ENCODE measurements around the gene ZNF654. TPM values are rescaled to one million over a fixed set of nuclear protein-coding genes. Genes with fewer than 3 reads are reported as not detected.

The ZNF654 gene
- total and polyA plus RNA-seq, 2 experiments from 2014 or later, result 6.2 to 7.5 TPM

GRCh38 chr3:88040529-88040928 is 18.5 kb upstream of the ZNF654 start:
- TF ChIP-seq NANOG (IDR thresholded peaks at IDR 0.05; ENCODE audit: borderline replicate concordance) (no peak), EZH2phosphoT487 (IDR thresholded peaks at IDR 0.05; ENCODE audit: unreplicated experiment) (no peak), ZNF331 (CRISPR knock-in tag; IDR thresholded peaks at IDR 0.05; ENCODE audit: low read depth) (no peak), ZNF114 (CRISPR knock-in tag; IDR thresholded peaks at IDR 0.05) (no peak), JUNB (IDR thresholded peaks at IDR 0.05; ENCODE audit: unreplicated experiment) (no peak), ZNF462 (CRISPR knock-in tag; IDR thresholded peaks at IDR 0.05) (no peak), POLR2AphosphoS5 (IDR thresholded peaks at IDR 0.05; ENCODE audit: low read depth) (no peak), CTCF (conservative IDR thresholded peaks at IDR 0.05; ENCODE audit: low read depth in 2 of 2) (no peak), ETS1 (IDR thresholded peaks at IDR 0.05) (no peak), CREB1 (CRISPR knock-in tag; IDR thresholded peaks at IDR 0.05; ENCODE audit: low read depth) (no peak), REST (IDR thresholded peaks at IDR 0.05; ENCODE audit: unreplicated experiment) (no peak)
- Mint-ChIP-seq H3K9me3 (no peaks in the 10 kb centered on the region), H3K27me3 (ENCODE audit: insufficient read depth, low read depth, poor library complexity) (no peaks in the 10 kb centered on the region), H3K4me1 (no peaks in the 10 kb centered on the region), H3K4me3 (no peak overlapping the region), H3K27ac (no peak overlapping the region), H3K36me3 (ENCODE audit: low read depth) (no peaks in the 10 kb centered on the region)
- no peaks in the 10 kb centered on the region for H4K20me1 ChIP-seq (replicated peaks; ENCODE audit: insufficient read depth)
- no peak for DNase-seq (ENCODE audit: low spot score)
- no peak overlapping the region for H3K27ac ChIP-seq (ENCODE audit: low read depth)
- H3K27me3 ChIP-seq (ENCODE audit: insufficient read depth), result no peaks in the 10 kb centered on the region
- H3K4me3 ChIP-seq, result no peak overlapping the region
- H2AFZ ChIP-seq, result no peak overlapping the region
- no peaks in the 10 kb centered on the region for H3F3A ChIP-seq (replicated peaks; ENCODE audit: low read depth)
- H3K79me2 ChIP-seq (replicated peaks; ENCODE audit: insufficient read depth), result no peaks in the 10 kb centered on the region
- no peaks in the 10 kb centered on the region for H3K36me3 ChIP-seq (ENCODE audit: insufficient read depth)
- H3K9me2 ChIP-seq (ENCODE audit: insufficient read depth), result peaks cover 19% of the 10 kb centered on the region
- ATAC-seq, result no peak
- H3K4me2 ChIP-seq, result no peak overlapping the region
- H3K4me1 ChIP-seq (ENCODE audit: insufficient read depth), result no peaks in the 10 kb centered on the region
